Measurements from ENCODE around the gene IQGAP2. TPM values are rescaled to one million over a fixed set of nuclear protein-coding genes. Genes with fewer than 3 reads are reported as not detected.

Gene IQGAP2
- total RNA-seq (2022) (13.4 and 25.0 TPM in 2 replicates), Bru-seq, nascent RNA (percentile 63 among the genes with signal in this experiment), BruChase-seq, experiment 1, labeled RNA remaining after a 6-hour chase (percentile 44 among the genes with signal in this experiment), BruChase-seq, experiment 2, labeled RNA remaining after a 2-hour chase (percentile 33 among the genes with signal in this experiment)
- long read RNA-seq, full-length matches to known transcripts: 7 of 14 reads
- long read RNA-seq, partial matches to known transcripts: 1 of 14 reads
- long read RNA-seq, other reads (novel, unspliced or antisense): 6 of 14 reads

DNA sequence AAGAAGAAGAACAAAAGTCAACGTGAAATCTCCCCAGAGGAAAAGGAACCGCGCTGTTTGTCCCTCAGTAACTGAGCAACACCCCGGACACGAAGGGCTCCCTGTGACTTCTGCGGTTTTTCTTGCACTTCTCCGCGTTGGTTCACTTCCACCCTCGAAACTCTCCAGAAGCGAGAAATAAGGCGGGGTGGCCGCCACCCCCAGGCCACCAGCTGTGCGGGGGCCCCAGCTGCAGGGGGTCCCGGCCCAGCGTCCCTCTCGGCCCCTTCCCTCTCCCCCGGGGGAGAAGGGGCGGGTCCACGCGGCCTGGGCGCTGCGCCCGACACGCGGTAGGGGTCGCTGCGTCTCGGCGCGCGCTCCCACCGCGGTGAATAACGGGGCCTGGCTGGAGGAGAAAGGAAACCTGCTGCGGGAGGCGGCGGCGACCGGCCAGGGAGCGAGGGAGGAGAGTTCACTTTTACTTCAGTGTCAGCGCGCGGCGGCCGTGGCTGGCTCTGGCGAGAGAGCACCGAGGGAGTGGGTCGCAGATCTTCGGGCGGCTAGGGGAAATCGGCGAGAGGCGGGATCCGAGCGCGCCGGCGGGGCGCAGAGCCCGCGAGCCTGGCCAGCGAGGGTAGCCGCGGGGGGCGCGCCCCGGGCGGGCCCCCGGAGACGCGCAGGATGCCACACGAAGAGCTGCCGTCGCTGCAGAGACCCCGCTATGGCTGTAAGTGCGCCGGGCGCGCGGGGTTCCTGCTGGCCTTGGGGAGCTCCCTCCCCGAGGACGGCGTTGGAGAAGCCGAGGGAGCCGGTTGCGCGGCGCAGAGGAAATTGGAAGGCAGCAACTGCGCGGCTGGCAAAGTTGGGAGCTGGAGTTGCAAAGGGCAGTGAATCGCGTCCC, at the start of gene IQGAP2:
IQGAP2 (plus strand) TSS at position 400 of the 880 bp plus-strand sequence; CDS start at position 661, 261 bp downstream.
- peaks cover 10% of the 10 kb centered on the region for H3K4me1 Mint-ChIP-seq (ENCODE audit: low read depth, unreplicated experiment)
- CTCF ChIA-PET: interaction anchor here (0.6 to 2.5 kb wide), 8 partner anchors 65 to 180 kb away, joined by 3 to 14 read pairs (median 4); no protein-coding TSS in a partner anchor

GRCh38 chr5:76356887-76357286, 46.2 kb upstream of the IQGAP2 start:
- no peak overlapping the region for H3K4me3 Mint-ChIP-seq (ENCODE audit: low read depth, unreplicated experiment)
- no TSS peak for BruUV-seq (replicated peaks)
- H3K4me1 Mint-ChIP-seq (ENCODE audit: low read depth, unreplicated experiment): peaks cover 6% of the 10 kb centered on the region
- CTCF ChIA-PET: interaction anchor here (0.5 to 0.7 kb wide), 2 partner anchors 23 to 226 kb away, joined by 3 to 4 read pairs; no protein-coding TSS in a partner anchor
- no peaks in the 10 kb centered on the region for H3K9me3 Mint-ChIP-seq (ENCODE audit: low read depth, unreplicated experiment)
- H3K27ac Mint-ChIP-seq (ENCODE audit: unreplicated experiment): no peak overlapping the region
- TF ChIP-seq, protein P1, sequence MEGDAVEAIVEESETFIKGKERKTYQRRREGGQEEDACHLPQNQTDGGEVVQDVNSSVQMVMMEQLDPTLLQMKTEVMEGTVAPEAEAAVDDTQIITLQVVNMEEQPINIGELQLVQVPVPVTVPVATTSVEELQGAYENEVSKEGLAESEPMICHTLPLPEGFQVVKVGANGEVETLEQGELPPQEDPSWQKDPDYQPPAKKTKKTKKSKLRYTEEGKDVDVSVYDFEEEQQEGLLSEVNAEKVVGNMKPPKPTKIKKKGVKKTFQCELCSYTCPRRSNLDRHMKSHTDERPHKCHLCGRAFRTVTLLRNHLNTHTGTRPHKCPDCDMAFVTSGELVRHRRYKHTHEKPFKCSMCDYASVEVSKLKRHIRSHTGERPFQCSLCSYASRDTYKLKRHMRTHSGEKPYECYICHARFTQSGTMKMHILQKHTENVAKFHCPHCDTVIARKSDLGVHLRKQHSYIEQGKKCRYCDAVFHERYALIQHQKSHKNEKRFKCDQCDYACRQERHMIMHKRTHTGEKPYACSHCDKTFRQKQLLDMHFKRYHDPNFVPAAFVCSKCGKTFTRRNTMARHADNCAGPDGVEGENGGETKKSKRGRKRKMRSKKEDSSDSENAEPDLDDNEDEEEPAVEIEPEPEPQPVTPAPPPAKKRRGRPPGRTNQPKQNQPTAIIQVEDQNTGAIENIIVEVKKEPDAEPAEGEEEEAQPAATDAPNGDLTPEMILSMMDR (IDR thresholded peaks at IDR 0.05; ENCODE audit: unreplicated experiment): no peak
- no peak for DNase-seq
- intact Hi-C loops (cut with micrococcal nuclease; ENCODE audit: unreplicated experiment): no loop called here
- no peaks in the 10 kb centered on the region for H3K36me3 Mint-ChIP-seq (ENCODE audit: insufficient read depth, unreplicated experiment)
- H3K27me3 Mint-ChIP-seq (ENCODE audit: unreplicated experiment): peaks cover 17% of the 10 kb centered on the region

More for the DNA sequence above, at the start of gene IQGAP2:
- no TSS peak for BruUV-seq (replicated peaks)
- Mint-ChIP-seq H3K9me3 (ENCODE audit: low read depth, unreplicated experiment) (no peaks in the 10 kb centered on the region), H3K27ac (ENCODE audit: unreplicated experiment) (peak within 1 kb of the TSS; percentile 73), H3K36me3 (ENCODE audit: insufficient read depth, unreplicated experiment) (peaks cover 25% of the 10 kb centered on the region), H3K27me3 (ENCODE audit: unreplicated experiment) (peaks cover 36% of the 10 kb centered on the region), H3K4me3 (ENCODE audit: low read depth, unreplicated experiment) (peak within 1 kb of the TSS; percentile 90)
- peak; percentile 85 for DNase-seq
- TF ChIP-seq, protein P1 (IDR thresholded peaks at IDR 0.05; ENCODE audit: unreplicated experiment): peak; percentile 79
- intact Hi-C loops (cut with micrococcal nuclease; ENCODE audit: unreplicated experiment): loop anchor here (1.0 to 5.0 kb wide), 4 partner anchors 54 to 141 kb away; no protein-coding TSS in a partner anchor

DNA sequence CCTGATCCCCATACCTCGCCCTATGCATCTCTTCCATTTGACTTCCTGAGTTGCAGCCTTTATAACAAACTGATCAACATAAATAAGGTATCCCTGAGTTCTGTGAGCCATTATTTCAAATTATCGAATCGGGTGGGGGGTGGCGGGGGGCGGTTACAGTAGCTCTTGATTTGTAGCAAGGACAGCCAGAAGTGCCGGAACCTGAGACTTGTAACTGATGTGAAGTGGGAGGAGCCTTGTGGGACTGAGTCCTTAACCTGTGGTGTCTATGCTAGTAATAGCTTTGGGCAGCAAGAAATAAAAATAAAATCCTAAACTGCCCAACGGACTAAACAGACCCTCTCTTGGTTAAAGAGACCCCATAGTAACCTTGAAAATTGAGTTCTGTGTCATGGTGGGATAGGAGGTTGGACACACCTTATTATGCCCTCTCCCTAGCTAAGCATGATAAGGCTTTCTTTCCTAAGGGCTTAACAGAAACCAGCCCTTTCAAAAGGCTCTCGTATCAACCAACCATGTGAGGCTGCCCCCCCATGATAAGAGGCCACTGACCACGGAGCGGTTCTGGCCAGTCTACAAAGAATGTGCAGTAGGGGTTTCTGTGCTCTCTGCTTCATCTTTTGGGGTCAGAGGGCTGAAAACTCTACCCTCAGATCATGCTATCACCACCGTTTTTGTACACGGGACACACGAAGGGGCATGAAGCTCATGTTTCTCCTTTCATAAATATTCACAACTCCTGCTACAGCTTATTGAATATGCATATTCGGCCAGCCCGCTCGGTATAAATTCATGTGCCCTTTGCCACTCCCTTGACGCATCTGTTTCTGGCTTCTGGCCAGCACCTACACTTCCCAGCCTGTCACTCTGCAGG, 39.5 kb upstream of the IQGAP2 start:
- Mint-ChIP-seq H3K9me3 (ENCODE audit: low read depth, unreplicated experiment) (no peaks in the 10 kb centered on the region), H3K4me3 (ENCODE audit: low read depth, unreplicated experiment) (no peak overlapping the region), H3K36me3 (ENCODE audit: insufficient read depth, unreplicated experiment) (no peaks in the 10 kb centered on the region), H3K4me1 (ENCODE audit: low read depth, unreplicated experiment) (peaks cover 7% of the 10 kb centered on the region), H3K27ac (ENCODE audit: unreplicated experiment) (no peak overlapping the region), H3K27me3 (ENCODE audit: unreplicated experiment) (peaks cover 5% of the 10 kb centered on the region)
- peak; percentile 59 for DNase-seq
- CTCF ChIA-PET: no interaction called here
- BruUV-seq (replicated peaks): no TSS peak
- TF ChIP-seq, protein P1 (IDR thresholded peaks at IDR 0.05; ENCODE audit: unreplicated experiment): no peak
- intact Hi-C loops (cut with micrococcal nuclease; ENCODE audit: unreplicated experiment): no loop called here

GRCh38 chr5:76364226-76364589, 38.9 kb upstream of the IQGAP2 start:
- Mint-ChIP-seq H3K9me3 (ENCODE audit: low read depth, unreplicated experiment) (peaks cover 3% of the 10 kb centered on the region), H3K36me3 (ENCODE audit: insufficient read depth, unreplicated experiment) (no peaks in the 10 kb centered on the region), H3K27ac (ENCODE audit: unreplicated experiment) (no peak overlapping the region), H3K4me3 (ENCODE audit: low read depth, unreplicated experiment) (no peak overlapping the region), H3K4me1 (ENCODE audit: low read depth, unreplicated experiment) (peaks cover 13% of the 10 kb centered on the region), H3K27me3 (ENCODE audit: unreplicated experiment) (no peaks in the 10 kb centered on the region)
- CTCF ChIA-PET: no interaction called here
- no TSS peak for BruUV-seq (replicated peaks)
- no peak for DNase-seq
- TF ChIP-seq, protein P1 (IDR thresholded peaks at IDR 0.05; ENCODE audit: unreplicated experiment): no peak
- intact Hi-C loops (cut with micrococcal nuclease; ENCODE audit: unreplicated experiment): no loop called here

Measured in Calu3 (cell line).